Cardiac muscle cell (in vitro differentiated cells and primary cell): Measurements from ENCODE around the gene SERPINB6. TPM values are rescaled to one million over a fixed set of nuclear protein-coding genes. Genes with fewer than 3 reads are reported as not detected.
A peak's percentile ranks its signal among the peaks of the same experiment; 100 is the strongest.
"Not testable (repeated sequence)": the region's sequence is repeated elsewhere in the genome, so short reads cannot be mapped to it uniquely, and the experiment has no call there.

Source experiments
- DNase-seq, 2 donors: peaks; one replicate each; pipeline versions ENCODE4 v3.0.0 to v3.0.0-alpha.2; 2010 to 2017; ENCODE audit warnings: low read depth in 1 of 2, low spot score in 1 of 2
- H3K27ac ChIP-seq: fragments of 200-600 bp; sonication (generic); 2 replicates; pipeline ENCODE4 v1.5.1; 2016
- H3K27me3 ChIP-seq: fragments of 200-600 bp; sonication (generic); 2 replicates; pipeline ENCODE4 v1.6.0; 2016; ENCODE audit warnings: control low read depth
- H3K36me3 ChIP-seq: fragments of 200-600 bp; sonication (generic); 2 replicates; pipeline ENCODE4 v1.5.1; 2016; ENCODE audit warnings: control low read depth
- H3K4me1 ChIP-seq: fragments of 200-600 bp; sonication (generic); 2 replicates; pipeline ENCODE4 v1.8.1; 2017; ENCODE audit warnings: low read depth, mild to moderate bottlenecking, mixed run types
- H3K4me3 ChIP-seq: fragments of 200-600 bp; sonication (generic); 2 replicates; pipeline ENCODE4 v1.5.1; 2016; ENCODE audit warnings: mild to moderate bottlenecking
- H3K9me3 ChIP-seq: fragments of 200-600 bp; sonication (generic); 2 replicates; pipeline ENCODE4 v1.5.1; 2017; ENCODE audit warnings: low read depth, mild to moderate bottlenecking, control low read depth
- CTCF ChIP-seq: IDR thresholded peaks from 2 replicates; pipeline ENCODE4 v1.5.1; 2012; ENCODE audit warnings: low read depth, mild to moderate bottlenecking, low read length
- polyA plus RNA-seq: library from polyadenylated mRNA; unstranded; fragments of >200 nt; fragmentation: Nextera tagmentation; extraction: Ambion mirVana; gene quantifications from 2 replicates; pipeline ENCODE4 v1.2.1, GENCODE V29; 2016
- total RNA-seq: library from RNA; depleted of rRNA; stranded (reverse); fragments of >200 nt; gene quantifications from 2 replicates; pipeline ENCODE4 v1.2.3, GENCODE V29; 2016

Gene SERPINB6
- total and polyA plus RNA-seq, 2 experiments from 2014 or later = 91.8 to 122 TPM

- no peak for DNase-seq
- H3K27ac ChIP-seq = no peak overlapping the region
- H3K9me3 ChIP-seq = no peaks in the 10 kb centered on the region
- no peaks in the 10 kb centered on the region for H3K36me3 ChIP-seq
- no peaks in the 10 kb centered on the region for H3K27me3 ChIP-seq
- TF ChIP-seq CTCF = no peak
- H3K4me3 ChIP-seq = no peak overlapping the region
- H3K4me1 ChIP-seq = peaks cover 13% of the 10 kb centered on the region
Measured at GRCh38 chr6:2977799-2978590, 6.6 kb upstream of the SERPINB6 start.

GRCh38 chr6:2977290-2977689, 5.9 kb upstream of the SERPINB6 start:
- no peak for DNase-seq

GRCh38 chr6:2976571-2977085, 5.3 kb upstream of the SERPINB6 start:
- DNase-seq = peak in 1 of 2 donors; percentile 28
- Histone ChIP-seq H3K9me3 (no peaks in the 10 kb centered on the region), H3K4me3 (no peak overlapping the region), H3K27me3 (no peaks in the 10 kb centered on the region), H3K4me1 (peaks cover 19% of the 10 kb centered on the region), H3K36me3 (no peaks in the 10 kb centered on the region), H3K27ac (no peak overlapping the region)
- no peak for TF ChIP-seq CTCF

More at GRCh38 chr6:2977290-2977689, 5.9 kb upstream of the SERPINB6 start:
- H3K4me1 ChIP-seq = peaks cover 13% of the 10 kb centered on the region
- H3K36me3 ChIP-seq = no peaks in the 10 kb centered on the region
- H3K27ac ChIP-seq = no peak overlapping the region
- no peaks in the 10 kb centered on the region for H3K27me3 ChIP-seq
- no peaks in the 10 kb centered on the region for H3K9me3 ChIP-seq
- TF ChIP-seq CTCF = no peak
- H3K4me3 ChIP-seq = no peak overlapping the region

- Histone ChIP-seq H3K9me3 (no peaks in the 10 kb centered on the region), H3K36me3 (no peaks in the 10 kb centered on the region), H3K4me3 (no peak overlapping the region), H3K27me3 (no peaks in the 10 kb centered on the region), H3K27ac (no peak overlapping the region), H3K4me1 (peaks cover 19% of the 10 kb centered on the region)
- DNase-seq = no peak
- TF ChIP-seq CTCF = no peak
Measured at GRCh38 chr6:2976060-2976459, 4.7 kb upstream of the SERPINB6 start.

- Histone ChIP-seq H3K9me3 (no peaks in the 10 kb centered on the region), H3K4me1 (peaks cover 15% of the 10 kb centered on the region), H3K4me3 (no peak overlapping the region), H3K27me3 (no peaks in the 10 kb centered on the region), H3K27ac (no peak overlapping the region), H3K36me3 (no peaks in the 10 kb centered on the region)
- peak in 1 of 2 donors; percentile 31 for DNase-seq
- TF ChIP-seq CTCF = no peak
Measured at GRCh38 chr6:2973676-2974075, 2.3 kb upstream of the SERPINB6 start.

GRCh38 chr6:2973180-2973579, 1.8 kb upstream of the SERPINB6 start:
- not testable (repeated sequence) for H3K36me3 ChIP-seq, H3K27me3 ChIP-seq, H3K9me3 ChIP-seq, H3K4me3 ChIP-seq, DNase-seq, H3K27ac ChIP-seq
- H3K4me1 ChIP-seq = peaks cover 10% of the 10 kb centered on the region

- H3K36me3 ChIP-seq, H3K4me3 ChIP-seq, H3K27ac ChIP-seq, H3K4me1 ChIP-seq, DNase-seq, H3K9me3 ChIP-seq, H3K27me3 ChIP-seq: not testable (repeated sequence)
Measured at GRCh38 chr6:2972685-2973084, 1.3 kb upstream of the SERPINB6 start.

- H3K27ac ChIP-seq, H3K4me3 ChIP-seq, H3K9me3 ChIP-seq, H3K36me3 ChIP-seq, H3K4me1 ChIP-seq, DNase-seq, H3K27me3 ChIP-seq: not testable (repeated sequence)
Measured at GRCh38 chr6:2972219-2972487, 786 bp upstream of the SERPINB6 start.
